Epithelial cell of proximal tubule (primary cell): Measurements from ENCODE around the gene UNC45A. TPM values are rescaled to one million over a fixed set of nuclear protein-coding genes. Genes with fewer than 3 reads are reported as not detected.

ENCODE experiments used
- DNase-seq: peaks from one replicate; pipeline ENCODE4 v3.0.0-alpha.2; 2011; ENCODE audit warnings: low read depth
- H3K4me3 ChIP-seq: 2 replicates; pipeline ENCODE4 v1.5.1; 2011; ENCODE audit warnings: low read depth, mild to moderate bottlenecking, low read length
- CTCF ChIP-seq: conservative IDR thresholded peaks from 2 replicates; pipeline ENCODE4 v1.5.1; 2012; ENCODE audit warnings: low read depth, mild to moderate bottlenecking, low read length
- total RNA-seq: library from RNA; depleted of rRNA; stranded (reverse); fragments of >200 nt; gene quantifications from 2 replicates; pipeline ENCODE4 v1.2.3, GENCODE V29; 2015

The UNC45A gene
- total RNA-seq, 1 donor from 2014 or later: 30.8 TPM

DNA sequence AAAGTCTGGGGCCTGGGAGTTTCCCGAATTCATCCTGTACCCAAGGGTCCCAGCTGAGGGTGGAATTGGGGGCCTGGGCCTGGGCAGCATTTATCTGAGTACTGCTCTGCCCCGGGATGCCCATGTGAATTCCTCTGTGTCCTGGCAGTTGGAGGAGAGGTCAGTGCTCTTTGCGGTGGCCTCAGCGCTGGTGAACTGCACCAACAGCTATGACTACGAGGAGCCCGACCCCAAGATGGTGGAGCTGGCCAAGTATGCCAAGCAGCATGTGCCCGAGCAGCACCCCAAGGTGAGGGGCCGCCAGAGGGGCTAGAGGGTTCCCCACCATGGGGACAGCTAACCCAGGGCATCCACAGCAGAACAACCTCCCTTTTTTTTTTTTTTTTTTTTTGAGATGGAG, 13.4 kb downstream of the UNC45A start:
- TF ChIP-seq CTCF: no peak
- DNase-seq: no peak

DNA sequence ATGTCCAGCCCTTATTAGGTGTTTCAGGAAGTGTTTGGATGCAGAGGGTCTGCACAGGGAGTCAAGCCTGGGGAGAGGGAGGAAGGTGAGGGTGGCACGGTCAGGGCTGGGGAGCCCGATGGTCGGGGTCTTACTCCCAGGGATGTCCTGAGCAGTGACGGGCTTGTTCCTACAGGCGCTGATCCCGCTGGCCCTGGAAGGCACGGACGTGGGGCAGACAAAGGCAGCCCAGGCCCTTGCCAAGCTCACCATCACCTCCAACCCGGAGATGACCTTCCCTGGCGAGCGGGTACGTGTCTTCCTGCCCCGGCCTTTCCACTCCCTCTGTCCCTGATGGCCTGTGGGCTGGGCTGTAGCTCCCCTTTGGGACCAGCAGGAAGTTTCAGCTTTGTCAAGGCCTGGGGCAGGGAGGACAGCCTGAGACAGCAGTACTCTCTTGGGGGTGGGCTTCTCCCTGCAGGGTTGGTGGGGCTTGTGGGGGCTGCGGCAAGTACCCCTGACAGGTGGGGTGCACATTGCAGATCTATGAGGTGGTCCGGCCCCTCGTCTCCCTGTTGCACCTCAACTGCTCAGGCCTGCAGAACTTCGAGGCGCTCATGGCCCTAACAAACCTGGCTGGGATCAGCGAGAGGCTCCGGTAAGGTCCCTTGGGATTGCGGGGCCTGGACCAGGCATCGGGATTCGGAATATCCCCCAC, 15.0 kb downstream of the UNC45A start:
- no peak for DNase-seq
- TF ChIP-seq CTCF: no peak
- no peak overlapping the region for H3K4me3 ChIP-seq

More for the DNA sequence above, 13.4 kb downstream of the UNC45A start:
- no peak overlapping the region for H3K4me3 ChIP-seq

- no peak for DNase-seq
- no peak overlapping the region for H3K4me3 ChIP-seq
- no peak for TF ChIP-seq CTCF
Observed at GRCh38 chr15:90950676-90951075, 15.6 kb downstream of the UNC45A start.

DNA sequence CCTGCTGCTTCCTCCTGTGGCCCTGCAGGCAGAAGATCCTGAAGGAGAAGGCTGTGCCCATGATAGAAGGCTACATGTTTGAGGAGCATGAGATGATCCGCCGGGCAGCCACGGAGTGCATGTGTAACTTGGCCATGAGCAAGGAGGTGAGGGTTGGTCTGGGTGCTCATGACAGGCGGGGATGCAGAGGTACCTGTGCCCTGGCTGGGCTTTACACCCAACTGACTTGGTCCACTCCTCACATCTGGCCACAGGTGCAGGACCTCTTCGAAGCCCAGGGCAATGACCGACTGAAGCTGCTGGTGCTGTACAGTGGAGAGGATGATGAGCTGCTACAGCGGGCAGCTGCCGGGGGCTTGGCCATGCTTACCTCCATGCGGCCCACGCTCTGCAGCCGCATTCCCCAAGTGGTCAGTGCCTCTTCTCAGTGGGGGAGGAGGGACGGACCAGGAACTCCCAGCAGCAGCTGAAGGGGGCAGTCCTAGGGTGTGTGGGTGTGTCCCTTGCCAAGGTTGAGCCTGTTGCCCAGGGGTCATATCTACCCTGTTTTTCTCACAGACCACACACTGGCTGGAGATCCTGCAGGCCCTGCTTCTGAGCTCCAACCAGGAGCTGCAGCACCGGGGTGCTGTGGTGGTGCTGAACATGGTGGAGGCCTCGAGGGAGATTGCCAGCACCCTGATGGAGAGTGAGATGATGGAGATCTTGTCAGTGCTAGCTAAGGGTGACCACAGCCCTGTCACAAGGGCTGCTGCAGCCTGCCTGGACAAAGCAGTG, 18.0 kb downstream of the UNC45A start:
- no peak for DNase-seq
- no peak overlapping the region for H3K4me3 ChIP-seq
- TF ChIP-seq CTCF: no peak

DNA sequence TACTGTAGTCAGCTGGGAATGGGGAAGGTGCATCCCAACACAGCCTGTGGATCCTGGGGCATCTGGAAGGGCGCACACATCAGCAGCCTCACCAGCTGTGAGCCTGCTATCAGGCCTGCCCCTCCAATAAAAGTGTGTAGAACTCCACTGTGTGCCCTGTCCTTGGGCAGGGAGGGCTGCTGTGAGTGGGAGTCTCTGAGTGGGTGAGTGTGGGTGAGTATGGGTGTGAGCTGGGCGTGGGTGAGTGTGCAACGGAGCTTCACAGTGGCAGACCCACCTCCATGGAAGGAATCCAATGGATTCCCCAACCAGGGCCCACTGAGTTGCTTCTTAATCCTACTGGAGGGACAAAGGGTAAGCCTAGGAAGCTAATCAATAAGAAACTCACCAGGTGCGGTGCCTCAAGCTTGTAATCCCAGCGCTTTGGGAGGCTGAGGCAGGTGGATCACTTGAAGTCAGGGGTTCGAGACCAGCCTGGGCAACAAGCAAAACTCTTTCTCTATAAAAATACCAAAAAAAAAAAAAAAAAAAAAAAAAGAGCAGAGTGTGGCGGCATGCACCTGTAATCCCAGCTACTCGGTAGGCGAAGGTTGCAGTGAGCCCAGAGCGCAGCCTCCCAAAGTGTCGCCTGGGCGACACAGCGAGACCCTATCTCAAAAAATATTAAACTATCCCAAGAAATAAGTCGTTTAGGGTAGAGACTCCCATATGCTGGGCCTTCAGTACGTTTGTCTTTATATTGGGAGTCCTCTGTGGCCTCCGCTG, 19.0 kb downstream of the UNC45A start:
- no peak for DNase-seq
- peak overlapping the region; percentile 84 for H3K4me3 ChIP-seq
- TF ChIP-seq CTCF: no peak

GRCh38 chr15:90954712-90955623, 19.9 kb downstream of the UNC45A start, which contains the start of gene RCCD1:
TSS of gene RCCD1 (plus strand) at chr15:90954884. CDS start at chr15:90956735, 1,851 bp downstream.
- peak within 1 kb of the TSS; percentile 84 for H3K4me3 ChIP-seq
- DNase-seq: no peak
- TF ChIP-seq CTCF: no peak
